ENCODE data around the gene CSTPP1.

CSTPP1 gene

DNA sequence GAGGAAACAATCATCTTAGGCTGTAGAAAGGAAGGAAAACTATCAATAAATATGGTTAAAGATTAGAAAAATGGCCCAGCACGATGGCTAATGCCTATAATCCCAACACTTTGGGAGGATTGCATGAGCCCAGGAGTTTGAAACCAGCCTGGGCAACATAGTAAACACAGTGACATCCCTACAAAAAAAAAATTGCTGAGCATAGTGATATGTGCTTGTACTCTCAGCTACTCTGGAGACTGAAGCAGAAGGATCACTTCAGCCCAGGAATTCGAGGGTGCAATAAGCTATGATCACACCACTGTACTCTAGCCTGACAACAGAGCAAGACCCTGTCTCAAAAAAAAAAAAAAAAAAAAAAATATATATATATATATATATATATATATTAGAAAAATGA, 185.2 kb downstream of the CSTPP1 start:
- TF ChIP-seq, protein P1, sequence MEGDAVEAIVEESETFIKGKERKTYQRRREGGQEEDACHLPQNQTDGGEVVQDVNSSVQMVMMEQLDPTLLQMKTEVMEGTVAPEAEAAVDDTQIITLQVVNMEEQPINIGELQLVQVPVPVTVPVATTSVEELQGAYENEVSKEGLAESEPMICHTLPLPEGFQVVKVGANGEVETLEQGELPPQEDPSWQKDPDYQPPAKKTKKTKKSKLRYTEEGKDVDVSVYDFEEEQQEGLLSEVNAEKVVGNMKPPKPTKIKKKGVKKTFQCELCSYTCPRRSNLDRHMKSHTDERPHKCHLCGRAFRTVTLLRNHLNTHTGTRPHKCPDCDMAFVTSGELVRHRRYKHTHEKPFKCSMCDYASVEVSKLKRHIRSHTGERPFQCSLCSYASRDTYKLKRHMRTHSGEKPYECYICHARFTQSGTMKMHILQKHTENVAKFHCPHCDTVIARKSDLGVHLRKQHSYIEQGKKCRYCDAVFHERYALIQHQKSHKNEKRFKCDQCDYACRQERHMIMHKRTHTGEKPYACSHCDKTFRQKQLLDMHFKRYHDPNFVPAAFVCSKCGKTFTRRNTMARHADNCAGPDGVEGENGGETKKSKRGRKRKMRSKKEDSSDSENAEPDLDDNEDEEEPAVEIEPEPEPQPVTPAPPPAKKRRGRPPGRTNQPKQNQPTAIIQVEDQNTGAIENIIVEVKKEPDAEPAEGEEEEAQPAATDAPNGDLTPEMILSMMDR (IDR thresholded peaks at IDR 0.05; ENCODE audit: insufficient read depth, low read depth, low read length, missing control alignments) = no peak
- no peak for DNase-seq (ENCODE audit: low read depth)
- no peak overlapping the region for H3K4me3 ChIP-seq (ENCODE audit: low read length)

DNA sequence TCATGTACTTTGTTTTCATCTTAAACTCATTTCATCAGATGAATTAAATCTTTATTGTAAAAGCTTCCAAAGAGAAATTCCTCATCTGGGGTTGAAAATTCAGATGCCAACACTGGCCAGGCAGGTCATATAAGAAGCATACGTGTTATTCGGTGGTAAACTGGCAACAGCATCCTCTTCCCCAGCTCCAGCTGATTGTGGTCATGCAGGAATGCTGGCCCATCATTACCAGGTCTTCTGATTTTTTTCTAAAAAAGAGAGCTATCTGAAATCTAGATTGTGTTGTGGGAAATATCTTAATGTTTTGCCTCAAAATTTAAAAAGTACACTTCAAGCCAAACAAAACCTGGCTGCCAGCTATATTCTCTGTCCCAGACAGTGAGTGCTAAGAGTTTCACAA, 186.5 kb downstream of the CSTPP1 start:
- TF ChIP-seq, protein P1 (IDR thresholded peaks at IDR 0.05; ENCODE audit: insufficient read depth, low read depth, low read length, missing control alignments) = no peak
- DNase-seq (ENCODE audit: low read depth) = no peak

DNA sequence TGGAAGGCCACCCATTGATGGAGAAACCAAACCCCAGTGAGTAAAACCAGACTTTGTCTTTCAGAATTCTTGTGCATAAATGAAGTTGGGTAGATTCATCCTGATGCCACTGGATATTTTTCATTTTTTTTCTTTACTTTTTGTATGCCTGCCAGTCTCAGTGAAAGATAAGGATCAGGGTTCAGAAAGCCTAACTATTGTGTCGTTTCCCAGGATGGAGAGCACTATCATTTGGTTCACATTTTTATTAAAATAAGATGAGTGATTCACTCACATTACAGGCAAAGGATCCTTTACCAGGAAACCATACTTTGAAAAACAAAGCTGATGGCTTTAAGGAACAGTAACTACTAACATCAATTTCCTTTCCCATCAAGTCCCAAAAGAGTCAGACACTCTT, 188.1 kb downstream of the CSTPP1 start:
- no peak overlapping the region for H3K4me3 ChIP-seq (ENCODE audit: low read length)
- DNase-seq (ENCODE audit: low read depth) = no peak
- TF ChIP-seq, protein P1 (IDR thresholded peaks at IDR 0.05; ENCODE audit: insufficient read depth, low read depth, low read length, missing control alignments) = no peak

More for the DNA sequence above, 186.5 kb downstream of the CSTPP1 start:
- no peak overlapping the region for H3K4me3 ChIP-seq (ENCODE audit: low read length)

DNA sequence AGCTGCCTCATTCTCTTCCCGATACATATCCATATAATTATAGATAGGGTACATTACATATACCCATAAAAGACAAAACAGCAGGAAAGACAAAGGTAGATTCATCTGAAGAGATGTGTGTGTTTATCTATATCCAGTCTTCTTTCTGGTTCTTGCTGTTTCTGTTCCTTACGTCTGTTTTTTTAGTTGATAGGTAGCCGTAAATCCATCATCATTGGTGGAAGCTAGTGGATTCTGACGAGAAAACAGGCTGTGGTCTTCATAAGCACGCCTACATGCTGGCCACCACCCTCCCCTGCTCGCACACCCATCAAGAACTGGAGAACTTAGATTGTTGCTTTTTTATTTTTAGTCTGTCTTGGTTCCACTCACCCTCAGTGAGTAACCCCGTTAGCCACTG, 188.5 kb downstream of the CSTPP1 start:
- DNase-seq (ENCODE audit: low read depth) = no peak
- TF ChIP-seq, protein P1 (IDR thresholded peaks at IDR 0.05; ENCODE audit: insufficient read depth, low read depth, low read length, missing control alignments) = no peak
- no peak overlapping the region for H3K4me3 ChIP-seq (ENCODE audit: low read length)

DNA sequence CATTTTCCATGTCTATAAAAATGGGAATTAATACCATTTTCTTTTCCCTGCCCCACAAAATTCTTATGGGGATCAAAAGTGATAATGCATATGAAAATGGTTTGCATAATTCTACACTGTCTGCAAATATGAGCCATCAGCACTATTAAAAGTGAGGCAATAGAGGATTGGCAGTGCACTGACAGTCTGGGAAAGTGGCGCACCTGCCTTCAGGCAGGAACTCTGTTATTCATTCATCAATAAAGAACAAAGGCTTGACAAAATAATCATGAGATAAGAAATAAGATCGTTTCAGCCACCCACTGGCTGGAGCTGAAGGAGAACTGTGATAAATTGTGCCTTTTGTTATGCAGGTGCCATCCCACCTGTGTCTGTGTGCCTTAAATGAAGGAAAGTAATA, 190.7 kb downstream of the CSTPP1 start:
- no peak for DNase-seq (ENCODE audit: low read depth)
- TF ChIP-seq, protein P1 (IDR thresholded peaks at IDR 0.05; ENCODE audit: insufficient read depth, low read depth, low read length, missing control alignments) = no peak

DNA sequence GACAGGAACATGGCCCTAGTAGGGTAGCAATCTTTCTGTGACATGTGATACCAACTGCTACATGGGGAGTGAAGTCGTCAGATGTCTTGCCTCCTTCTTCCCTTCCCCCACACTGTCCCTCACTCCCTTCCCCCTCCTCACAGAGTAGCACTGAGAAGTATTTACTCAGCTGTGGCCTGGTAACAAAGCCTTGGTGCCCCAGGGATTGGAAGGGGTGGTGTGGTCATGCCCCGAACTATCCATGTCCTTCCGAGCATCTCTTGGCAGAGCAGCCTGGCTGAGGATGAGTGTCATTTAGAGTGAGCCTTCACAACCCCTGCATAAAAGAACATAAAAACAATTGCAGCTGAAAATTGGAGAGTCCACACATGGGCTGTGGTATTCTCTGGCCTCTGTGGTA, 194.0 kb downstream of the CSTPP1 start:
- TF ChIP-seq, protein P1 (IDR thresholded peaks at IDR 0.05; ENCODE audit: insufficient read depth, low read depth, low read length, missing control alignments) = no peak
- no peak overlapping the region for H3K4me3 ChIP-seq (ENCODE audit: low read length)
- DNase-seq (ENCODE audit: low read depth) = no peak

More for the DNA sequence above, 190.7 kb downstream of the CSTPP1 start:
- no peak overlapping the region for H3K4me3 ChIP-seq (ENCODE audit: low read length)

DNA sequence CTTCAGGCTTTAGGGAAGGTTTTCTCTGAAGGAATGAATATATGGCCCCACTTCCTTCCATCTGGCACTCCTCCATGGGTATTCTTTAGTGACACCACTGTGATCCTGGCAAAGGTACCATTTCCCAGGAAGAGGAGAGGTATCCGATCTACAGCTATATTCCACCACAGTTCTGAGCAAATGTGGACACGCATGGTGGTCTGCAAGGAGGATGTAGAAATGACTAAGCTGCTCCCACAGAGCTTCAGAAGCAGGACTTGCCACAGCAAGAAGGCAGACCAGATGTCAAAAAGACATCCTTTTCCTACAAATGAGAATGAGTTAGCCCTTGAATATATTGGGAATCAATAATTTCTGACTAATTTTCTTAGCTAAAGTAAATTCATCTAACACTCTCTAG, 194.6 kb downstream of the CSTPP1 start:
- no peak for DNase-seq (ENCODE audit: low read depth)
- TF ChIP-seq, protein P1 (IDR thresholded peaks at IDR 0.05; ENCODE audit: insufficient read depth, low read depth, low read length, missing control alignments) = no peak
- H3K4me3 ChIP-seq (ENCODE audit: low read length) = no peak overlapping the region

Data from epithelial cell of esophagus (primary cell).